Smooth muscle cell (in vitro differentiated cells): ENCODE data around the gene KRTAP10-4. TPM values are rescaled to one million over a fixed set of nuclear protein-coding genes. Genes with fewer than 3 reads are reported as not detected.

Source experiments
- DNase-seq: peaks from one replicate; lab custom pipeline; 2025; ENCODE audit not compliant: unreplicated experiment; lab: John Stamatoyannopoulos, UW
- H2AFZ ChIP-seq: fragments of 200-600 bp; sonication (generic); 2 replicates; pipeline ENCODE4 v1.6.0; 2016; ENCODE audit warnings: antibody characterized with exemption, low read depth, mild to moderate bottlenecking
- H3F3A ChIP-seq: fragments of 200-600 bp; sonication (generic); 2 replicates; pipeline ENCODE4 v1.6.0; 2017; ENCODE audit warnings: antibody characterized with exemption, low read depth
- H3K27ac ChIP-seq: fragments of 200-600 bp; sonication (generic); 2 replicates; pipeline ENCODE4 v1.5.1; 2016; ENCODE audit warnings: low read depth, mild to moderate bottlenecking
- H3K27me3 ChIP-seq: fragments of 200-600 bp; sonication (generic); 2 replicates; pipeline ENCODE4 v1.6.1; 2016; ENCODE audit warnings: low read depth, mild to moderate bottlenecking
- H3K36me3 ChIP-seq: fragments of 200-600 bp; sonication (generic); 2 replicates; pipeline ENCODE4 v1.5.1; 2016; ENCODE audit warnings: low read depth
- H3K4me1 ChIP-seq: fragments of 200-600 bp; sonication (generic); 2 replicates; pipeline ENCODE4 v1.5.1; 2016; ENCODE audit warnings: low read depth
- H3K4me2 ChIP-seq: fragments of 200-600 bp; sonication (generic); 2 replicates; pipeline ENCODE4 v1.6.0; 2016; ENCODE audit warnings: mild to moderate bottlenecking
- H3K4me3 ChIP-seq: fragments of 200-600 bp; sonication (generic); 2 replicates; pipeline ENCODE4 v1.5.1; 2016; ENCODE audit warnings: mild to moderate bottlenecking
- H3K79me2 ChIP-seq: fragments of 200-600 bp; sonication (generic); 2 replicates; pipeline ENCODE4 v1.6.0; 2016; ENCODE audit warnings: low read depth, mild to moderate bottlenecking
- H3K9ac ChIP-seq: fragments of 200-600 bp; sonication (generic); 2 replicates; pipeline ENCODE4 v1.6.0; 2016; ENCODE audit warnings: low read depth
- H3K9me3 ChIP-seq: fragments of 200-600 bp; sonication (generic); replicated peaks from 2 replicates; pipeline ENCODE4 v1.5.1; 2016; ENCODE audit warnings: low read depth
- H4K20me1 ChIP-seq: fragments of 200-600 bp; sonication (generic); 2 replicates; pipeline ENCODE4 v1.6.0; 2016; ENCODE audit warnings: low read depth
- CTCF ChIP-seq: fragments of 200-600 bp; sonication (generic); IDR thresholded peaks from 2 replicates; pipeline ENCODE4 v1.5.1; 2017; ENCODE audit warnings: borderline replicate concordance, mild to moderate bottlenecking, antibody characterized with exemption; ENCODE audit not compliant: insufficient read depth, poor library complexity, severe bottlenecking
- WGBS: methylation state at CpG from one replicate; pipeline ENCODE4 v1.1.7; 2016; ENCODE audit warnings: low lambda C conversion rate; 5-methylcytosine and 5-hydroxymethylcytosine counted together
- polyA plus RNA-seq: library from polyadenylated mRNA; unstranded; fragments of >200 nt; fragmentation: Nextera tagmentation; extraction: Ambion mirVana; gene quantifications from 2 replicates; pipeline ENCODE4 v1.2.1, GENCODE V29; 2016
- total RNA-seq: library from RNA; depleted of rRNA; stranded (reverse); fragments of >200 nt; gene quantifications from 2 replicates; pipeline ENCODE4 v1.2.3, GENCODE V29; 2014

Gene KRTAP10-4
- total and polyA plus RNA-seq, 2 experiments from 2014 or later = not detected

DNA sequence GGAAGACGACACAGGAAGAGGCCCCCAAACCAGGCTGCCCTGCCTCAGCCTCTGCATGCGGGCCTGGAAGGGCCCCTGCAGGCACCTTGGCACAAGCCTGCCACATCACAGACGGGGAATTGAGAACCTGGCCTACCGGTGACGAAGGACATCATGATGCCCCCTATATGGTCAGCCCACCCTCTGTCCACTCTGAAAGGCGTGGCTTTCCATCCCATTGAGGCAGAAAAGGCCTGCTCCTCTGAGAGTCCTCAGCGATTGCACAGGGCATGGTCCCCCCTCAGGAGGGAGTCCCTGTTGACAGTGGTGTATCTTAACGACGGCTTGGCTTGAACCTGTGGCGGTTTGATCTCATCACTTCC, 44.9 kb upstream of the KRTAP10-4 start:
- no peak overlapping the region for H3K27ac ChIP-seq
- TF ChIP-seq CTCF = no peak
- H3K4me2 ChIP-seq = no peak overlapping the region
- no peak overlapping the region for H3K4me3 ChIP-seq
- H3K79me2 ChIP-seq = no peaks in the 10 kb centered on the region
- H2AFZ ChIP-seq = no peak overlapping the region
- DNase-seq = no peak
- no peaks in the 10 kb centered on the region for H4K20me1 ChIP-seq
- WGBS = 86% methylated on average over 10 of the region's 10 CpGs
- no peaks in the 10 kb centered on the region for H3F3A ChIP-seq
- H3K36me3 ChIP-seq = no peaks in the 10 kb centered on the region
- H3K4me1 ChIP-seq = no peaks in the 10 kb centered on the region
- no peaks in the 10 kb centered on the region for H3K9me3 ChIP-seq
- no peaks in the 10 kb centered on the region for H3K27me3 ChIP-seq
- H3K9ac ChIP-seq = no peak overlapping the region

DNA sequence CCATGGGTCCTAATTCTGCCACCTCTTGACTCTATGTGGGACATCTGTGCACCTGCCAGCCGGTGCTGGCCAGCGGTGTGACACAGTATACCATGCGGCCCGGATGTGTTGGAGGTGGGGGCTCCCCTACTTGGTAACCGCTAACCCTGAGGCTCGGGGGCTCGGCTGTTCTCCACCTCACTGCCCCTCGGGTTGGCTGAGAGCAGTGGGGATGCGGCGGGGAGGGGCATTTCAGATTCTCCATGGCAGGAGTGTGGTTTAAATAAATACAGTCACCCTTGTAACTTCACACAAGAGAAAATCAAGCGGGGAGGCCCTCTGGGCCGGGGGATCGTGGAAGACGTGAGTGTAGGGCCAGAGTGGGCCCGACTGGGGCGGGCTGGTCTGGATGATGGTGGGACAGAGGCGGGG, 44.5 kb upstream of the KRTAP10-4 start:
- Histone ChIP-seq H2AFZ (no peak overlapping the region), H3K9ac (no peak overlapping the region), H3K27ac (no peak overlapping the region), H3K27me3 (no peaks in the 10 kb centered on the region), H3K9me3 (no peaks in the 10 kb centered on the region), H3K4me1 (no peaks in the 10 kb centered on the region), H3K79me2 (no peaks in the 10 kb centered on the region), H3K4me2 (no peak overlapping the region), H3K36me3 (no peaks in the 10 kb centered on the region), H3K4me3 (no peak overlapping the region), H3F3A (no peaks in the 10 kb centered on the region), H4K20me1 (no peaks in the 10 kb centered on the region)
- WGBS = 96% methylated on average over 15 of the region's 17 CpGs
- DNase-seq = no peak
- no peak for TF ChIP-seq CTCF

GRCh38 chr21:44529503-44530125, 43.9 kb upstream of the KRTAP10-4 start:
- Histone ChIP-seq H3K36me3 (no peaks in the 10 kb centered on the region), H3K4me3 (no peak overlapping the region), H3K27ac (no peak overlapping the region), H3K4me1 (no peaks in the 10 kb centered on the region), H3F3A (no peaks in the 10 kb centered on the region), H3K79me2 (no peaks in the 10 kb centered on the region), H2AFZ (no peak overlapping the region), H3K27me3 (no peaks in the 10 kb centered on the region), H3K4me2 (no peak overlapping the region), H4K20me1 (no peaks in the 10 kb centered on the region), H3K9me3 (no peaks in the 10 kb centered on the region), H3K9ac (no peak overlapping the region)
- no peak for DNase-seq
- WGBS = 89% methylated on average over 23 of the region's 23 CpGs
- TF ChIP-seq CTCF = no peak

GRCh38 chr21:44530221-44530902, 43.2 kb upstream of the KRTAP10-4 start:
- H3F3A ChIP-seq = no peaks in the 10 kb centered on the region
- no peak overlapping the region for H3K4me2 ChIP-seq
- TF ChIP-seq CTCF = no peak
- no peaks in the 10 kb centered on the region for H4K20me1 ChIP-seq
- H3K27me3 ChIP-seq = no peaks in the 10 kb centered on the region
- H3K9ac ChIP-seq = no peak overlapping the region
- no peaks in the 10 kb centered on the region for H3K36me3 ChIP-seq
- H3K27ac ChIP-seq = no peak overlapping the region
- H2AFZ ChIP-seq = no peak overlapping the region
- no peaks in the 10 kb centered on the region for H3K79me2 ChIP-seq
- no peak for DNase-seq
- WGBS = 90% methylated on average over 7 of the region's 7 CpGs
- no peaks in the 10 kb centered on the region for H3K4me1 ChIP-seq
- H3K4me3 ChIP-seq = no peak overlapping the region
- H3K9me3 ChIP-seq = no peaks in the 10 kb centered on the region
